ENCODE data around the gene TXNRD1. TPM values are rescaled to one million over a fixed set of nuclear protein-coding genes. Genes with fewer than 3 reads are reported as not detected.

TXNRD1 gene
- total RNA-seq, 1 donor from 2014 or later: 176 TPM

DNA sequence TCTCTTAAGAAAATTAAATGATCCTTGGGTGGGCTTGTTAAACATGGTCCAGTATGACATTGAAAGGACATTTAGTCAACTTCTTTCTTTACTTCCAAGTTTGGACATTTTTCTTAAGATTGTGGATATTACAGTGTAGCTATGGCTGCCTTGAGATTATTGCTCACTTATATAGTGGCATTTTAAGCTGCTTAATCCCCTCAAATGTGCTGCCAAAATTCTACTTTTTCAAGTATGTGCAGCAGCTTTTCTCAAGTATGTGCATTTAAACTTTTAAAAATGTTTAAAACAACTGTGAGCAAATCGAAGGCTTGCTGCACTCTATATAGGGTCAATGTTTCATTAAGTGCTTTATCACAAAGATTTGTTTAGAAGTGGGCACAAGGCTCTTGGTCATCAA is 7.4 kb downstream of the TXNRD1 start:
- no peaks in the 10 kb centered on the region for H4K20me1 ChIP-seq (ENCODE audit: insufficient read depth, low read length)
- H3K4me2 ChIP-seq (ENCODE audit: low read length): no peak overlapping the region

DNA sequence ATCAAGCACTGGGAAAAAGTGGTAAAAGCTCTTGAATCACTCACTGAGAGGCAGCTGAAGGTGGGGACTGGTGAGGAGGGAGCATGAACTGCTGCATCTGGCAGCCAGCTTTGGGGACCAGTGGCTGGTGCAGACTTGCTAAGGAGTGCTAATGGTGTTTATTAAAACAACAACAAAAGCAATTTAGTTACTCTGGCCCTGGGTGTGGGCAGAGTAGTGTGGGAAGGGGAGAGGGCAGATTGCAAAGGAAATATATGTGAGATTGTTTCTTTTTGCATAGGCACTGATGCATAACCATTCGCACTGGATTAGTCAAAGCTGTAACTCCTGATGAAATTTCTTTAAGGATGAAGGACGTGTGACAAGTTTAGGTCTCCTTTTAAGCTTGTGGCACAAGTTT is 8.1 kb downstream of the TXNRD1 start:
- Histone ChIP-seq H3K79me2 (ENCODE audit: insufficient read depth, low read length) (no peaks in the 10 kb centered on the region), H4K20me1 (ENCODE audit: insufficient read depth, low read length) (no peaks in the 10 kb centered on the region), H3K9me3 (ENCODE audit: insufficient read depth, low read depth, low read length) (no peaks in the 10 kb centered on the region), H3K9ac (ENCODE audit: low read length) (no peak overlapping the region), H3K4me2 (ENCODE audit: low read length) (no peak overlapping the region), H3K27me3 (ENCODE audit: insufficient read depth, low read length) (no peaks in the 10 kb centered on the region), H3K27ac (ENCODE audit: low read depth, low read length) (no peak overlapping the region), H2AFZ (ENCODE audit: low read depth, low read length) (no peak overlapping the region), H3K4me1 (ENCODE audit: insufficient read depth, low read length) (peaks cover 17% of the 10 kb centered on the region), H3K36me3 (ENCODE audit: insufficient read depth, low read length) (no peaks in the 10 kb centered on the region), H3K4me3 (ENCODE audit: insufficient read depth, low read depth, low read length) (no peak overlapping the region)
- FAIRE-seq: no peak
- TF ChIP-seq, protein P1, sequence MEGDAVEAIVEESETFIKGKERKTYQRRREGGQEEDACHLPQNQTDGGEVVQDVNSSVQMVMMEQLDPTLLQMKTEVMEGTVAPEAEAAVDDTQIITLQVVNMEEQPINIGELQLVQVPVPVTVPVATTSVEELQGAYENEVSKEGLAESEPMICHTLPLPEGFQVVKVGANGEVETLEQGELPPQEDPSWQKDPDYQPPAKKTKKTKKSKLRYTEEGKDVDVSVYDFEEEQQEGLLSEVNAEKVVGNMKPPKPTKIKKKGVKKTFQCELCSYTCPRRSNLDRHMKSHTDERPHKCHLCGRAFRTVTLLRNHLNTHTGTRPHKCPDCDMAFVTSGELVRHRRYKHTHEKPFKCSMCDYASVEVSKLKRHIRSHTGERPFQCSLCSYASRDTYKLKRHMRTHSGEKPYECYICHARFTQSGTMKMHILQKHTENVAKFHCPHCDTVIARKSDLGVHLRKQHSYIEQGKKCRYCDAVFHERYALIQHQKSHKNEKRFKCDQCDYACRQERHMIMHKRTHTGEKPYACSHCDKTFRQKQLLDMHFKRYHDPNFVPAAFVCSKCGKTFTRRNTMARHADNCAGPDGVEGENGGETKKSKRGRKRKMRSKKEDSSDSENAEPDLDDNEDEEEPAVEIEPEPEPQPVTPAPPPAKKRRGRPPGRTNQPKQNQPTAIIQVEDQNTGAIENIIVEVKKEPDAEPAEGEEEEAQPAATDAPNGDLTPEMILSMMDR (IDR thresholded peaks at IDR 0.05; ENCODE audit: insufficient read depth, low read depth, low read length): no peak
- TF ChIP-seq EZH2 (IDR thresholded peaks at IDR 0.05; ENCODE audit: insufficient read depth, low read length): no peak
- Mint-ChIP-seq H3K36me3 (ENCODE audit: low read depth, unreplicated experiment) (no peaks in the 10 kb centered on the region), H3K4me1 (ENCODE audit: low read depth, unreplicated experiment) (peaks cover 21% of the 10 kb centered on the region), H3K27me3 (ENCODE audit: low read depth, unreplicated experiment) (peaks cover 13% of the 10 kb centered on the region), H3K4me3 (ENCODE audit: unreplicated experiment) (no peak overlapping the region), H3K27ac (ENCODE audit: unreplicated experiment) (peak overlapping the region; percentile 29), H3K9me3 (ENCODE audit: unreplicated experiment) (peaks cover 5% of the 10 kb centered on the region)
- no peak for DNase-seq (ENCODE audit: low read depth)

More for the DNA sequence above, 7.4 kb downstream of the TXNRD1 start:
- peaks cover 5% of the 10 kb centered on the region for H3K9me3 Mint-ChIP-seq (ENCODE audit: unreplicated experiment)
- no peak overlapping the region for H2AFZ ChIP-seq (ENCODE audit: low read depth, low read length)
- peaks cover 21% of the 10 kb centered on the region for H3K4me1 Mint-ChIP-seq (ENCODE audit: low read depth, unreplicated experiment)
- H3K27ac Mint-ChIP-seq (ENCODE audit: unreplicated experiment): no peak overlapping the region
- no peak overlapping the region for H3K4me3 Mint-ChIP-seq (ENCODE audit: unreplicated experiment)
- H3K27me3 Mint-ChIP-seq (ENCODE audit: low read depth, unreplicated experiment): peaks cover 13% of the 10 kb centered on the region
- no peak for FAIRE-seq
- TF ChIP-seq, protein P1 (IDR thresholded peaks at IDR 0.05; ENCODE audit: insufficient read depth, low read depth, low read length): no peak
- TF ChIP-seq EZH2 (IDR thresholded peaks at IDR 0.05; ENCODE audit: insufficient read depth, low read length): no peak
- H3K27me3 ChIP-seq (ENCODE audit: insufficient read depth, low read length): no peaks in the 10 kb centered on the region
- DNase-seq (ENCODE audit: low read depth): no peak
- H3K4me3 ChIP-seq (ENCODE audit: insufficient read depth, low read depth, low read length): no peak overlapping the region
- H3K9me3 ChIP-seq (ENCODE audit: insufficient read depth, low read depth, low read length): no peaks in the 10 kb centered on the region
- H3K27ac ChIP-seq (ENCODE audit: low read depth, low read length): no peak overlapping the region
- H3K36me3 ChIP-seq (ENCODE audit: insufficient read depth, low read length): no peaks in the 10 kb centered on the region
- H3K79me2 ChIP-seq (ENCODE audit: insufficient read depth, low read length): no peaks in the 10 kb centered on the region
- H3K4me1 ChIP-seq (ENCODE audit: insufficient read depth, low read length): peaks cover 19% of the 10 kb centered on the region
- no peaks in the 10 kb centered on the region for H3K36me3 Mint-ChIP-seq (ENCODE audit: low read depth, unreplicated experiment)
- H3K9ac ChIP-seq (ENCODE audit: low read length): no peak overlapping the region

DNA sequence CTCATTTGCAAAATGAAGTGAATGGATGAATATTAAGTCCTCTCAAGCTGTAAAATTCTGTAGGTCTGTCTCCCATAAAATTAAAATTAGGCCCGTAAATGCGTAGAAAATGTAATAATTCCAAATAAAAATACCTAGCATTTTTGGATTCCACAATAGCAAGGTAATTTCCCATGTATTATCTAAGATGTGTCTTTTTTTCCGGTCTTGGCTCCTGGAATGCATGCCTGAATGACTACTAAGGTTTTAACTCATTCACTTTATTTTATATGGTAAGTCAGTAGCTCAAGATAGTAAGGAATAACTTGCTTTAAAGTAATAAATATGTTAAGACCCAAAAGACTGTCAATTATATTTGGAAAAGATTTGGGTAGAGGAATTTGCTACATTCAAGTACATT is 11.1 kb downstream of the TXNRD1 start:
- Histone ChIP-seq H3K36me3 (ENCODE audit: insufficient read depth, low read length) (no peaks in the 10 kb centered on the region), H3K9ac (ENCODE audit: low read length) (no peak overlapping the region), H3K27ac (ENCODE audit: low read depth, low read length) (no peak overlapping the region), H3K79me2 (ENCODE audit: insufficient read depth, low read length) (no peaks in the 10 kb centered on the region), H3K4me2 (ENCODE audit: low read length) (peak overlapping the region; percentile 13), H4K20me1 (ENCODE audit: insufficient read depth, low read length) (no peaks in the 10 kb centered on the region), H3K27me3 (ENCODE audit: insufficient read depth, low read length) (no peaks in the 10 kb centered on the region), H3K4me3 (ENCODE audit: insufficient read depth, low read depth, low read length) (no peak overlapping the region), H2AFZ (ENCODE audit: low read depth, low read length) (no peak overlapping the region), H3K4me1 (ENCODE audit: insufficient read depth, low read length) (no peaks in the 10 kb centered on the region), H3K9me3 (ENCODE audit: insufficient read depth, low read depth, low read length) (no peaks in the 10 kb centered on the region)
- H3K27me3 Mint-ChIP-seq (ENCODE audit: low read depth, unreplicated experiment): peaks cover 13% of the 10 kb centered on the region
- H3K4me1 Mint-ChIP-seq (ENCODE audit: low read depth, unreplicated experiment): peaks cover 6% of the 10 kb centered on the region
- H3K9me3 Mint-ChIP-seq (ENCODE audit: unreplicated experiment): peaks cover 11% of the 10 kb centered on the region
- H3K27ac Mint-ChIP-seq (ENCODE audit: unreplicated experiment): no peak overlapping the region
- DNase-seq (ENCODE audit: low read depth): peak; percentile 72
- TF ChIP-seq, protein P1 (IDR thresholded peaks at IDR 0.05; ENCODE audit: insufficient read depth, low read depth, low read length): no peak
- H3K36me3 Mint-ChIP-seq (ENCODE audit: low read depth, unreplicated experiment): no peaks in the 10 kb centered on the region
- no peak overlapping the region for H3K4me3 Mint-ChIP-seq (ENCODE audit: unreplicated experiment)
- no peak for FAIRE-seq

All from astrocyte (in vitro differentiated cells and primary cell).